GM12878 (cell line): ENCODE data around the gene PKP2. TPM values are rescaled to one million over a fixed set of nuclear protein-coding genes. Genes with fewer than 3 reads are reported as not detected.
"Not testable (repeated sequence)": the region's sequence is repeated elsewhere in the genome, so short reads cannot be mapped to it uniquely, and the experiment has no call there.

Source experiments
- ATAC-seq: fragments of 200-7000 bp; cut with Tn5 transposase; 3 replicates; pipeline ENCODE4 v1.9.1; 2020; ENCODE audit warnings: mild to moderate bottlenecking, moderate library complexity
- BruUV-seq: library from RNA; stranded (reverse); fragments of 400-500 nt; replicated peaks from 2 replicates; lab custom pipeline; 2021; lab: Mats Ljungman, UMichigan
- CTCF ChIA-PET: fragments of 300-600 bp; sonication (Branson Sonifier 250); formaldehyde crosslinking; extraction: SDS; loops from one replicate; lab custom pipeline; 2021; ENCODE audit warnings: inconsistent platforms; lab: Yijun Ruan, JAX
- POLR2A ChIA-PET: fragments of 350-600 bp; formaldehyde crosslinking; extraction: SDS; loops from one replicate; lab custom pipeline; 2021; ENCODE audit warnings: inconsistent platforms; lab: Charles Lee
- RAD21 ChIA-PET: fragments of 300-600 bp; sonication (Branson Sonifier 250); formaldehyde crosslinking; loops from one replicate; lab custom pipeline; 2023; ENCODE audit warnings: antibody characterized with exemption; ENCODE audit not compliant: unreplicated experiment; lab: Charles Lee
- SMC1A ChIA-PET: fragments of 300-600 bp; sonication (Branson Sonifier 250); formaldehyde crosslinking; loops from one replicate; lab custom pipeline; 2023; ENCODE audit not compliant: unreplicated experiment, uncharacterized antibody; lab: Charles Lee
- DNase-seq: peaks from one replicate; pipeline ENCODE4 v3.0.0-alpha.2; 2011; ENCODE audit warnings: low read depth, low spot score
- FAIRE-seq: peaks from 3 replicates; lab custom pipeline; 2011; peaks lifted over from hg19 to GRCh38; lab: Jason Lieb, UNC
- H2AFZ ChIP-seq: 2 replicates; pipeline ENCODE4 v1.6.0; 2011; ENCODE audit warnings: low read depth, low read length, control low read depth; ENCODE audit not compliant: control insufficient read depth
- H3K27ac ChIP-seq: 2 replicates; pipeline ENCODE4 v1.5.1; 2011; ENCODE audit warnings: control low read depth; ENCODE audit not compliant: control insufficient read depth, insufficient read depth
- H3K27me3 ChIP-seq, 2 experiments: replicated peaks in 1 of 2; 2 replicates each; pipeline versions ENCODE4 v1.6.0 to v1.6.1; 2011; ENCODE audit warnings: low read length in 1 of 2; ENCODE audit not compliant: control insufficient read depth in 2 of 2, insufficient read depth in 2 of 2
- H3K36me3 ChIP-seq, 2 experiments: 2 replicates each; pipeline ENCODE4 v1.5.1; 2011; ENCODE audit warnings: low read length in 1 of 2; ENCODE audit not compliant: control insufficient read depth in 2 of 2, insufficient read depth in 2 of 2
- H3K4me1 ChIP-seq: 2 replicates; pipeline ENCODE4 v1.6.1; 2011; ENCODE audit warnings: mild to moderate bottlenecking, low read length, moderate library complexity, mixed read lengths; ENCODE audit not compliant: control insufficient read depth, insufficient read depth
- H3K4me2 ChIP-seq: 2 replicates; pipeline ENCODE4 v1.6.0; 2011; ENCODE audit warnings: control low read depth; ENCODE audit not compliant: control insufficient read depth, insufficient read depth
- H3K4me3 ChIP-seq: fragments of 200-600 bp; sonication (generic); 2 replicates; pipeline ENCODE4 v1.5.1; 2016
- H3K79me2 ChIP-seq: 2 replicates; pipeline ENCODE4 v1.6.0; 2011; ENCODE audit warnings: low read length; ENCODE audit not compliant: control insufficient read depth, insufficient read depth
- H3K9ac ChIP-seq: 2 replicates; pipeline ENCODE4 v1.8.0; 2011; ENCODE audit warnings: low read length, control low read depth, mixed read lengths; ENCODE audit not compliant: control insufficient read depth, insufficient read depth
- H3K9me3 ChIP-seq: replicated peaks from 3 replicates; pipeline ENCODE4 v1.5.1; 2011; ENCODE audit warnings: mild to moderate bottlenecking, low read length; ENCODE audit not compliant: control insufficient read depth, insufficient read depth
- H4K20me1 ChIP-seq: 2 replicates; pipeline ENCODE4 v1.6.0; 2011; ENCODE audit not compliant: control insufficient read depth, insufficient read depth
- DPF2 ChIP-seq: fragments of 450-650 bp; IDR thresholded peaks from 2 replicates; pipeline ENCODE4 v1.6.1; 2017; ENCODE audit warnings: mild to moderate bottlenecking
- EP300 ChIP-seq, 2 experiments: fragments of 150-350 bp in 1 of 2; IDR thresholded peaks; 2 replicates each; pipeline ENCODE4 v1.6.1; 2011 to 2012; ENCODE audit warnings: low read depth in 2 of 2, low read length in 2 of 2, borderline replicate concordance in 1 of 2, improper control_type of control experiment in 1 of 2, inconsistent platforms in 1 of 2; ENCODE audit not compliant: control insufficient read depth in 1 of 2
- FOXK2 ChIP-seq: fragments of 450-650 bp; IDR thresholded peaks from 2 replicates; pipeline ENCODE4 v1.6.1; 2017; ENCODE audit warnings: mild to moderate bottlenecking, moderate library complexity
- KDM1A ChIP-seq: fragments of 200-600 bp; sonication (generic); IDR thresholded peaks from 2 replicates; pipeline ENCODE4 v1.6.1; 2016; ENCODE audit warnings: borderline replicate concordance
- MXI1 ChIP-seq: fragments of 150-350 bp; IDR thresholded peaks from 2 replicates; pipeline ENCODE4 v1.6.1; 2011; ENCODE audit warnings: low read depth, mild to moderate bottlenecking, inconsistent platforms, low read length, improper control_type of control experiment
- PAX5 ChIP-seq: IDR thresholded peaks from 2 replicates; pipeline ENCODE4 v1.6.1; 2011; ENCODE audit warnings: low read depth, low read length, borderline replicate concordance
- POLR2AphosphoS5 ChIP-seq: IDR thresholded peaks from 2 replicates; pipeline ENCODE4 v1.6.1; 2011; ENCODE audit warnings: mild to moderate bottlenecking, low read length, inconsistent platforms
- RB1 ChIP-seq: fragments of 450-650 bp; formaldehyde crosslinking; IDR thresholded peaks from 2 replicates; pipeline ENCODE4 v1.6.1; 2017; ENCODE audit warnings: mild to moderate bottlenecking, borderline replicate concordance
- RCOR1 ChIP-seq: conservative IDR thresholded peaks from 2 replicates; pipeline ENCODE4 v1.6.1; 2012; ENCODE audit warnings: low read depth, low read length, improper control_type of control experiment
- SIX5 ChIP-seq: IDR thresholded peaks from 2 replicates; pipeline ENCODE4 v1.6.1; 2011; ENCODE audit warnings: mild to moderate bottlenecking, low read depth, low read length, moderate library complexity; ENCODE audit not compliant: severe bottlenecking
- WGBS: methylation state at CpG from one replicate; pipeline ENCODE4 v1.1.6; 2016; ENCODE audit warnings: low lambda C conversion rate; ENCODE audit not compliant: insufficient replicate concordance, insufficient coverage; ENCODE audit errors: missing lambda C conversion rate; 5-methylcytosine and 5-hydroxymethylcytosine counted together
- in situ Hi-C: fragments of 300-500 bp; cut with MboI; formaldehyde crosslinking; loops from 9 replicates; pipeline ENCODE4 v1.14.3; 2018; ENCODE audit warnings: mixed read lengths
- intact Hi-C: fragments of 100-400 bp; cut with micrococcal nuclease; formaldehyde crosslinking; loops from one replicate; pipeline ENCODE4 v1.14.2; 2022; ENCODE audit not compliant: unreplicated experiment
- polyA plus RNA-seq, 11 experiments: library from polyadenylated mRNA; depleted of rRNA in 4 of 11; unstranded in 6 of 11; stranded (reverse) in 5 of 11; fragments of >200 nt; fragmentation: Nextera tagmentation in 4 of 11; fragmentation: Illumina TruSeq in 1 of 11; extraction: Ambion mirVana in 4 of 11; extraction: Trizol in 1 of 11; gene quantifications; 1 replicate in 1 of 11; 2 replicates in 10 of 11; pipeline versions ENCODE4 v1.2.1 to v1.2.3, GENCODE V29; 2011 to 2016; ENCODE audit warnings: inconsistent platforms in 2 of 11, missing spikeins in 2 of 11, low read depth in 1 of 11
- total RNA-seq, 4 experiments: library from RNA; depleted of rRNA in 3 of 4; stranded (reverse); fragments of >200 nt in 3 of 4; fragmentation: Illumina TruSeq in 1 of 4; extraction: Trizol in 1 of 4; gene quantifications; 2 replicates each; pipeline versions ENCODE4 v1.2.1 to v1.2.3, GENCODE V29; 2013 to 2021
- TF ChIP-seq, protein P1 (sequence below): fragments of 450-650 bp; IDR thresholded peaks from 2 replicates; pipeline ENCODE4 v1.6.1; 2017; ENCODE audit warnings: mild to moderate bottlenecking

PKP2 gene
- total and polyA plus RNA-seq, 10 of the 15 experiments (the other 5 are each of a cell fraction or from before 2014, with no cell fraction given): 0.02 to 4.1 (median 0.07) TPM; not detected in 4

DNA sequence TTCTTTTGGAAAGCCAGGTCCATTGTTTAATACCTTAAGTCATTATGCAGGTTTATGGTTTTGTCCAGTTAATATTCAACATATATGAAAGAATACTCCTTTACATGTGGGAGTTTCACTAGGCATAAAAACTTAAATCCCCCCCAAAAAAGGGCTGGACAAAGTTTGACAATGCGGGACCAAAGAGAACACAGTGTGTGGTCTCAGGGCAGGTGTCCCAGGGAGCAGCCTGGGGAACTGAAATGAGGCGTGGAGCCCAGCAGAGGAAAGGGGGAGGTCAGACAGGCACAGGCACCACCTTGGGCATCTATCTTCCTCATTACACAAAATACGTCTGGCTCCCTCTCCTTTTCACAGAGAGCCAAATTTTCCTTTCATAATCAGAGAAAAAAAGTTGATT lies 22.5 kb downstream of the PKP2 start:
- H3K9ac ChIP-seq: no peak overlapping the region
- RAD21 ChIA-PET: no interaction called here
- H3K36me3 ChIP-seq: no peaks in the 10 kb centered on the region
- ATAC-seq: no peak
- SMC1A ChIA-PET: interaction anchor here (1.8 kb wide), 1 partner anchor 9 kb away, joined by 3 read pairs; no protein-coding TSS in a partner anchor
- in situ Hi-C loops: no loop called here
- DNase-seq: no peak
- 2% methylated on average over 3 of the region's 3 CpGs for WGBS
- POLR2A ChIA-PET: no interaction called here
- no peaks in the 10 kb centered on the region for H3K27me3 ChIP-seq
- H3K79me2 ChIP-seq: no peaks in the 10 kb centered on the region
- H3K4me1 ChIP-seq: no peaks in the 10 kb centered on the region
- no peaks in the 10 kb centered on the region for H3K9me3 ChIP-seq
- intact Hi-C loops: no loop called here
- no peak overlapping the region for H3K4me2 ChIP-seq
- no peak overlapping the region for H2AFZ ChIP-seq
- BruUV-seq: no TSS peak
- TF ChIP-seq EP300 (IDR thresholded peaks at IDR 0.05; ENCODE audit: borderline replicate concordance in 1 of 2, control insufficient read depth in 1 of 2, low read depth in 2 of 2, low read length in 2 of 2): no peak
- no peak for TF ChIP-seq RB1
- TF ChIP-seq MXI1: no peak
- no peak for TF ChIP-seq PAX5
- TF ChIP-seq, protein P1, sequence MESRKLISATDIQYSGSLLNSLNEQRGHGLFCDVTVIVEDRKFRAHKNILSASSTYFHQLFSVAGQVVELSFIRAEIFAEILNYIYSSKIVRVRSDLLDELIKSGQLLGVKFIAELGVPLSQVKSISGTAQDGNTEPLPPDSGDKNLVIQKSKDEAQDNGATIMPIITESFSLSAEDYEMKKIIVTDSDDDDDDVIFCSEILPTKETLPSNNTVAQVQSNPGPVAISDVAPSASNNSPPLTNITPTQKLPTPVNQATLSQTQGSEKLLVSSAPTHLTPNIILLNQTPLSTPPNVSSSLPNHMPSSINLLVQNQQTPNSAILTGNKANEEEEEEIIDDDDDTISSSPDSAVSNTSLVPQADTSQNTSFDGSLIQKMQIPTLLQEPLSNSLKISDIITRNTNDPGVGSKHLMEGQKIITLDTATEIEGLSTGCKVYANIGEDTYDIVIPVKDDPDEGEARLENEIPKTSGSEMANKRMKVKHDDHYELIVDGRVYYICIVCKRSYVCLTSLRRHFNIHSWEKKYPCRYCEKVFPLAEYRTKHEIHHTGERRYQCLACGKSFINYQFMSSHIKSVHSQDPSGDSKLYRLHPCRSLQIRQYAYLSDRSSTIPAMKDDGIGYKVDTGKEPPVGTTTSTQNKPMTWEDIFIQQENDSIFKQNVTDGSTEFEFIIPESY: no peak
- TF ChIP-seq FOXK2: no peak
- no peak for TF ChIP-seq RCOR1
- TF ChIP-seq KDM1A: no peak
- no peak for TF ChIP-seq POLR2AphosphoS5
- TF ChIP-seq DPF2: no peak
- TF ChIP-seq SIX5: no peak
- CTCF ChIA-PET: no interaction called here
- no peak overlapping the region for H3K27ac ChIP-seq
- no peak overlapping the region for H3K4me3 ChIP-seq
- no peaks in the 10 kb centered on the region for H4K20me1 ChIP-seq
- FAIRE-seq: no peak

DNA sequence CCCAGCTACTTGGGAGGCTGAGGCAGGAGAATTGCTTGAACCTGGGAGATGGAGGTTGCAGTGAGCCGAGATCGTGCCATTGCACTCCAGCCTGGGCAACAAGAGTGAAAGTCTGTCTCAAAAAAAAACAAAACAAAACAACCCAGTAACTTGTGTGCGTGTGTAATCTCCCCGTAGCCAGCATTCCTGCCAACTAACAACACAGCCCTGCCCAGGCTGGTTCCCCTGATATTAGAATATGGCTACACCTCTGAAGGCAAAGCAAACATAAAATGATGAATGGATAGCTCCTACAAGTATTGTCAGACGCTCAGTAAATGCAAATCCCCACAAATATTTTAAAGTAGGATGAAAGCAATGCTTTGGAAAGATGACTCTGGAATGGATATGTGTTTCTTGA lies 24.2 kb downstream of the PKP2 start:
- intact Hi-C loops, H3K4me1 ChIP-seq, H3K9ac ChIP-seq, H4K20me1 ChIP-seq, ATAC-seq, DNase-seq, H3K36me3 ChIP-seq, H3K9me3 ChIP-seq, H2AFZ ChIP-seq, H3K4me2 ChIP-seq, BruUV-seq, RAD21 ChIA-PET, CTCF ChIA-PET, H3K27ac ChIP-seq, FAIRE-seq, H3K27me3 ChIP-seq, POLR2A ChIA-PET, H3K4me3 ChIP-seq, in situ Hi-C loops, H3K79me2 ChIP-seq: not testable (repeated sequence)
- WGBS: 26% methylated on average over 5 of the region's 5 CpGs
- SMC1A ChIA-PET: interaction anchor here (0.7 kb wide), 1 partner anchor 12 kb away, joined by 3 read pairs; no protein-coding TSS in a partner anchor
